H1 (cell line): Measurements from ENCODE around the gene BARHL1. TPM values are rescaled to one million over a fixed set of nuclear protein-coding genes. Genes with fewer than 3 reads are reported as not detected.
A peak's percentile ranks its signal among the peaks of the same experiment; 100 is the strongest.

ENCODE experiments used
- CTCF ChIA-PET: fragments of 300-600 bp; sonication (Branson Sonifier 250); formaldehyde crosslinking; loops from one replicate; lab custom pipeline; 2021; ENCODE audit not compliant: partially characterized antibody; lab: Charles Lee
- POLR2A ChIA-PET: fragments of 300-600 bp; sonication (Branson Sonifier 250); formaldehyde crosslinking; loops from one replicate; lab custom pipeline; 2021; ENCODE audit warnings: inconsistent platforms; ENCODE audit not compliant: partially characterized antibody; lab: Charles Lee
- DNase-seq, 2 experiments: peaks; one replicate each; pipeline versions ENCODE4 v3.0.0 to v3.0.0-alpha.2; 2010 to 2022; ENCODE audit warnings: low spot score in 2 of 2, low read depth in 1 of 2, mixed read lengths in 1 of 2
- FAIRE-seq: peaks from 2 replicates; lab custom pipeline; 2011; peaks lifted over from hg19 to GRCh38; lab: Jason Lieb, UNC
- H2AFZ ChIP-seq: 2 replicates; pipeline ENCODE4 v1.8.1; 2012; ENCODE audit warnings: low read length, inconsistent platforms
- H2AK5ac ChIP-seq: 2 replicates; pipeline ENCODE4 v1.6.1; 2013; ENCODE audit warnings: low read depth, low read length
- H2BK120ac ChIP-seq: replicated peaks from 2 replicates; pipeline ENCODE3; 2013; ENCODE audit warnings: low read depth, low read length, inconsistent platforms
- H2BK12ac ChIP-seq: 2 replicates; pipeline ENCODE4 v1.6.1; 2013; ENCODE audit warnings: low read depth, low read length
- H2BK15ac ChIP-seq: 2 replicates; pipeline ENCODE4 v1.6.1; 2013; ENCODE audit warnings: low read length
- H2BK20ac ChIP-seq: 2 replicates; pipeline ENCODE4 v1.6.1; 2013; ENCODE audit warnings: low read length
- H2BK5ac ChIP-seq: 2 replicates; pipeline ENCODE4 v1.6.1; 2013; ENCODE audit warnings: low read depth, low read length
- H3K14ac ChIP-seq: 2 replicates; pipeline ENCODE4 v1.6.1; 2013; ENCODE audit warnings: inconsistent platforms; ENCODE audit not compliant: insufficient read length
- H3K18ac ChIP-seq: 2 replicates; pipeline ENCODE4 v1.6.1; 2013; ENCODE audit warnings: low read length; ENCODE audit errors: extremely low read depth
- H3K23ac ChIP-seq: 2 replicates; pipeline ENCODE4 v1.6.1; 2013; ENCODE audit warnings: inconsistent platforms; ENCODE audit not compliant: insufficient read length
- H3K23me2 ChIP-seq: 2 replicates; pipeline ENCODE4 v1.6.1; 2013; ENCODE audit warnings: low read depth, low read length
- H3K27ac ChIP-seq: 2 replicates; pipeline ENCODE4 v1.6.1; 2011; ENCODE audit warnings: low read depth, low read length, inconsistent platforms
- H3K27me3 ChIP-seq, 4 experiments: replicated peaks in 1 of 4; 1 replicate in 1 of 4; 2 replicates in 3 of 4; pipeline versions ENCODE4 v1.6.1 to v1.8.1; 2011 to 2013; ENCODE audit warnings: low read length in 3 of 4, mild to moderate bottlenecking in 3 of 4, inconsistent platforms in 2 of 4, mixed read lengths in 2 of 4, moderate library complexity in 1 of 4; ENCODE audit not compliant: control insufficient read depth in 3 of 4, insufficient read depth in 3 of 4; ENCODE audit errors: extremely low read depth in 1 of 4
- H3K36me3 ChIP-seq, 4 experiments: 2 replicates each; pipeline versions ENCODE4 v1.6.1 to v1.8.1; 2011 to 2013; ENCODE audit warnings: mild to moderate bottlenecking in 4 of 4, low read length in 3 of 4, moderate library complexity in 2 of 4, control low read depth in 1 of 4, inconsistent platforms in 1 of 4; ENCODE audit not compliant: insufficient read depth in 4 of 4, control insufficient read depth in 2 of 4
- H3K4ac ChIP-seq: replicated peaks from 2 replicates; pipeline ENCODE3; 2013; ENCODE audit warnings: low read length, low read depth, mixed read lengths, inconsistent platforms; ENCODE audit not compliant: insufficient read length
- H3K4me1 ChIP-seq, 4 experiments: replicated peaks in 1 of 4; 1 replicate in 1 of 4; 2 replicates in 3 of 4; pipeline versions ENCODE4 v1.6.1 to v1.8.1; 2011 to 2013; ENCODE audit warnings: low read length in 3 of 4, inconsistent platforms in 2 of 4, mixed read lengths in 1 of 4; ENCODE audit not compliant: insufficient read depth in 4 of 4, control insufficient read depth in 3 of 4
- H3K4me2 ChIP-seq, 2 experiments: 2 replicates each; pipeline versions ENCODE4 v1.6.1 to v1.8.1; 2011 to 2013; ENCODE audit warnings: low read depth in 2 of 2, low read length in 2 of 2, control low read depth in 1 of 2, inconsistent platforms in 1 of 2, mild to moderate bottlenecking in 1 of 2; ENCODE audit not compliant: insufficient read depth in 1 of 2
- H3K4me3 ChIP-seq, 4 experiments: fragments of 200-600, 300-600 bp in 1 of 4; sonication (generic), shearing (Covaris generic), sonication (Bioruptor Twin) in 1 of 4; 2 replicates each; pipeline versions ENCODE4 v1.5.1 to v1.8.1; 2011 to 2016; ENCODE audit warnings: low read length in 4 of 4, low read depth in 3 of 4, control low read depth in 2 of 4, inconsistent platforms in 2 of 4, mild to moderate bottlenecking in 2 of 4, mixed read lengths in 1 of 4, moderate library complexity in 1 of 4; ENCODE audit not compliant: insufficient read depth in 2 of 4; ENCODE audit errors: extremely low read depth in 1 of 4
- H3K56ac ChIP-seq: replicated peaks from 2 replicates; pipeline ENCODE3; 2013; ENCODE audit warnings: low read depth, mild to moderate bottlenecking, mixed read lengths, low read length, inconsistent platforms; ENCODE audit not compliant: insufficient read length
- H3K79me1 ChIP-seq: 2 replicates; pipeline ENCODE4 v1.6.1; 2013; ENCODE audit warnings: low read depth, low read length, control low read depth
- H3K79me2 ChIP-seq, 2 experiments: 2 replicates each; pipeline versions ENCODE4 v1.6.1 to v1.8.1; 2012 to 2013; ENCODE audit warnings: low read length in 2 of 2, mild to moderate bottlenecking in 2 of 2, inconsistent platforms in 1 of 2; ENCODE audit not compliant: insufficient read depth in 2 of 2, control insufficient read depth in 1 of 2
- H3K9ac ChIP-seq, 4 experiments: replicated peaks in 1 of 4; 1 replicate in 1 of 4; 2 replicates in 3 of 4; pipeline versions ENCODE4 v1.6.1 to v1.8.1; 2011 to 2013; ENCODE audit warnings: low read depth in 3 of 4, low read length in 3 of 4, control low read depth in 2 of 4, mild to moderate bottlenecking in 2 of 4, moderate library complexity in 2 of 4, inconsistent platforms in 1 of 4; ENCODE audit errors: extremely low read depth in 1 of 4
- H3K9me3 ChIP-seq, 2 experiments: 2 replicates each; pipeline versions ENCODE4 v1.6.1 to v1.8.1; 2012 to 2013; ENCODE audit warnings: mild to moderate bottlenecking in 2 of 2, moderate library complexity in 2 of 2, control low read depth in 1 of 2, inconsistent platforms in 1 of 2, low read depth in 1 of 2, low read length in 1 of 2, mixed read lengths in 1 of 2; ENCODE audit not compliant: insufficient read depth in 2 of 2
- H4K20me1 ChIP-seq, 2 experiments: replicated peaks in 1 of 2; 2 replicates each; pipeline versions ENCODE3 to v1.8.1; 2011 to 2013; ENCODE audit warnings: inconsistent platforms in 2 of 2, low read length in 2 of 2, mild to moderate bottlenecking in 1 of 2; ENCODE audit not compliant: insufficient read depth in 2 of 2, control insufficient read depth in 1 of 2
- H4K5ac ChIP-seq: 2 replicates; pipeline ENCODE4 v1.6.1; 2013; ENCODE audit warnings: low read length, low read depth, mixed read lengths, inconsistent platforms; ENCODE audit not compliant: insufficient read length
- H4K8ac ChIP-seq: 2 replicates; pipeline ENCODE4 v1.8.0; 2013; ENCODE audit warnings: mild to moderate bottlenecking, moderate library complexity, low read length, inconsistent platforms; ENCODE audit not compliant: insufficient read depth; ENCODE audit errors: extremely low read depth
- H4K91ac ChIP-seq: replicated peaks from 2 replicates; pipeline ENCODE3; 2013; ENCODE audit warnings: low read length, mixed read lengths, inconsistent platforms; ENCODE audit not compliant: insufficient read length
- CBX8 ChIP-seq: fragments of 300-800, 300-1000 bp; sonication (generic); IDR thresholded peaks from 2 replicates; pipeline ENCODE4 v1.7.1; 2016; ENCODE audit warnings: low read depth, low read length, borderline replicate concordance
- HDAC2 ChIP-seq, 2 experiments: fragments of 300-600 bp in 1 of 2; sonication (generic) in 1 of 2; IDR thresholded peaks; 2 replicates each; pipeline ENCODE4 v1.6.1; 2011 to 2012; ENCODE audit warnings: low read depth in 2 of 2, low read length in 2 of 2, mild to moderate bottlenecking in 2 of 2, moderate library complexity in 2 of 2, borderline replicate concordance in 1 of 2, inconsistent platforms in 1 of 2
- JUN ChIP-seq: IDR thresholded peaks from 2 replicates; pipeline ENCODE4 v1.6.1; 2011; ENCODE audit warnings: low read depth, mild to moderate bottlenecking, improper control_type of control experiment, low read length
- POU5F1 ChIP-seq: IDR thresholded peaks from 2 replicates; pipeline ENCODE4 v1.6.1; 2011; ENCODE audit warnings: low read depth, mild to moderate bottlenecking, low read length, moderate library complexity
- RXRA ChIP-seq: IDR thresholded peaks from 2 replicates; pipeline ENCODE4 v1.6.1; 2011; ENCODE audit warnings: low read depth, mild to moderate bottlenecking, low read length, moderate library complexity; ENCODE audit not compliant: insufficient read depth
- SIN3A ChIP-seq, 2 experiments: IDR thresholded peaks in 1 of 2; conservative IDR thresholded peaks in 1 of 2; 2 replicates each; pipeline ENCODE4 v1.6.1; 2011 to 2012; ENCODE audit warnings: low read length in 2 of 2, improper control_type of control experiment in 1 of 2, low read depth in 1 of 2, mild to moderate bottlenecking in 1 of 2
- WGBS, 2 experiments: shearing (Covaris generic) in 1 of 2; methylation state at CpG; one replicate each; pipeline versions ENCODE4 v1.1.6 to v1.1.7; 2013 to 2015; ENCODE audit warnings: low lambda C conversion rate in 2 of 2, mixed read lengths in 2 of 2, inconsistent platforms in 1 of 2, low coverage in 1 of 2, missing lambda C conversion rate in 1 of 2; ENCODE audit not compliant: insufficient replicate concordance in 2 of 2, insufficient coverage in 1 of 2, insufficient read length in 1 of 2; ENCODE audit errors: extremely low coverage in 1 of 2, missing lambda C conversion rate in 1 of 2; 5-methylcytosine and 5-hydroxymethylcytosine counted together
- polyA plus RNA-seq, 7 experiments: library from polyadenylated mRNA; depleted of rRNA in 3 of 7; stranded (reverse) in 5 of 7; unstranded in 2 of 7; fragments of >200 nt in 5 of 7; fragments of 200-250 nt in 2 of 7; gene quantifications; 1 replicate in 5 of 7; 2 replicates in 1 of 7; 4 replicates in 1 of 7; pipeline versions ENCODE4 v1.2.1 to v1.2.3, GENCODE V29; 2011 to 2013; ENCODE audit warnings: missing spikeins in 2 of 7, mixed read lengths in 2 of 7
- total RNA-seq: library from RNA; stranded (reverse); fragmentation: NEBNext Ultra II Directional; extraction: Animal tissue kit (Norgen Biotek cat#: 25700); gene quantifications from 2 replicates; pipeline ENCODE4 v1.2.1, GENCODE V29; 2021

The BARHL1 gene
- total and polyA plus RNA-seq, 2 of the 8 experiments (the other 6 are each of a cell fraction or from before 2014, with no cell fraction given): not detected

GRCh38 chr9:132590037-132590317 lies 7.6 kb downstream of the BARHL1 start:
- no peaks in the 10 kb centered on the region for H3K79me1 ChIP-seq
- H3K9ac ChIP-seq: no peak overlapping the region
- no peak overlapping the region for H2BK15ac ChIP-seq
- TF ChIP-seq JUN (no peak), SIN3A (conservative IDR thresholded peaks at IDR 0.05 in 1 of 2, IDR thresholded peaks at IDR 0.05 in 1 of 2; ENCODE audit: low read depth in 1 of 2, low read length in 2 of 2) (no peak), RXRA (no peak), HDAC2 (IDR thresholded peaks at IDR 0.05; ENCODE audit: borderline replicate concordance in 1 of 2, low read depth in 2 of 2, low read length in 2 of 2) (no peak), POU5F1 (no peak), CBX8 (no peak)
- no peak overlapping the region for H3K4ac ChIP-seq
- H3K23ac ChIP-seq: no peak overlapping the region
- no peaks in the 10 kb centered on the region for H3K9me3 ChIP-seq
- H3K27me3 ChIP-seq: peaks cover 50 to 61% (median 57%) of the 10 kb centered on the region in 4 experiments
- no peak overlapping the region for H3K56ac ChIP-seq
- H2AK5ac ChIP-seq: no peak overlapping the region
- H3K14ac ChIP-seq: no peak overlapping the region
- H4K91ac ChIP-seq: peak overlapping the region; percentile 67
- no peak overlapping the region for H4K5ac ChIP-seq
- peaks cover 0 to 4% (median 0%) of the 10 kb centered on the region in 4 experiments; a peak in 1 of 8 replicates for H3K36me3 ChIP-seq
- H2BK5ac ChIP-seq: no peak overlapping the region
- H3K4me1 ChIP-seq: peaks cover 3 to 67% (median 41%) of the 10 kb centered on the region in 4 experiments
- H3K23me2 ChIP-seq: peaks cover 17% of the 10 kb centered on the region
- H3K18ac ChIP-seq: peak overlapping the region; percentile 83
- no peak overlapping the region for H2BK20ac ChIP-seq
- WGBS, 2 experiments: 0% methylated on average over 7 of the region's 17 CpGs; no CpG with 5 or more reads in 1 of the 2 experiments
- peak overlapping the region; percentile 68; the same call in 1 of the 2 replicates for H2BK12ac ChIP-seq
- peaks cover 0 to 21% of the 10 kb centered on the region in 2 experiments for H4K20me1 ChIP-seq
- CTCF ChIA-PET: no interaction called here
- H2AFZ ChIP-seq: no peak overlapping the region
- FAIRE-seq (no peak), DNase-seq (no peak)
- H3K27ac ChIP-seq: no peak overlapping the region
- H4K8ac ChIP-seq: no peak overlapping the region
- no peak overlapping the region for H2BK120ac ChIP-seq
- POLR2A ChIA-PET: interaction anchor here (0.8 to 2.5 kb wide), 2 partner anchors 16 to 80 kb away, joined by 3 to 10 read pairs; partner anchors contain the start of genes DDX31 and GTF3C4
- H3K4me3 ChIP-seq: peak overlapping the region; percentile 31 to 65 (median 45)
- peak overlapping the region; percentile 86 to 89 for H3K4me2 ChIP-seq
- no peaks in the 10 kb centered on the region for H3K79me2 ChIP-seq
